WTC11 (cell line): ENCODE data around the gene GGACT. TPM values are rescaled to one million over a fixed set of nuclear protein-coding genes. Genes with fewer than 3 reads are reported as not detected.

Experiments used
- ATAC-seq: fragments of 200-7000 bp; cut with Tn5 transposase; 2 replicates; pipeline ENCODE4 v1.10.0; 2021; ENCODE audit warnings: mild to moderate bottlenecking, moderate library complexity
- CTCF ChIA-PET: fragments of 300-600 bp; sonication (Branson Sonifier 250); formaldehyde crosslinking; loops from one replicate; lab custom pipeline; 2021; ENCODE audit warnings: antibody characterized with exemption; lab: Charles Lee
- POLR2A ChIA-PET: fragments of 350-600 bp; sonication (Branson Sonifier 250); formaldehyde crosslinking; loops from one replicate; lab custom pipeline; 2021; ENCODE audit warnings: antibody characterized with exemption; lab: Charles Lee
- DNase-seq: peaks from one replicate; pipeline ENCODE4 v3.0.0; 2021; ENCODE audit warnings: low spot score
- H3K27ac Mint-ChIP-seq: 2 replicates; pipeline ENCODE4 v1.8.0; 2021; ENCODE audit warnings: mixed read lengths
- H3K27me3 Mint-ChIP-seq: 2 replicates; pipeline ENCODE4 v1.8.0; 2021; ENCODE audit warnings: low read depth, mild to moderate bottlenecking, moderate library complexity, mixed read lengths
- H3K36me3 Mint-ChIP-seq: 2 replicates; pipeline ENCODE4 v1.8.0; 2021; ENCODE audit warnings: mixed read lengths
- H3K4me1 Mint-ChIP-seq: 2 replicates; pipeline ENCODE4 v1.8.0; 2022; ENCODE audit warnings: mixed read lengths
- H3K4me3 Mint-ChIP-seq: 2 replicates; pipeline ENCODE4 v1.8.0; 2021; ENCODE audit warnings: mild to moderate bottlenecking, moderate library complexity, mixed read lengths
- H3K9me3 Mint-ChIP-seq: 2 replicates; pipeline ENCODE4 v1.8.0; 2021; ENCODE audit warnings: mixed read lengths
- ARID4B ChIP-seq: sonication (generic); formaldehyde crosslinking; IDR thresholded peaks from 2 replicates; pipeline ENCODE4 v1.8.0; 2023; ENCODE audit warnings: missing genetic modification reagents, mild to moderate bottlenecking, borderline replicate concordance
- EMX1 ChIP-seq: fragments of 250-450 bp; sonication (Bioruptor Pico); IDR thresholded peaks from 2 replicates; pipeline ENCODE4 v1.8.0; 2021; ENCODE audit warnings: mild to moderate bottlenecking
- GTF2I ChIP-seq: fragments of 250-450 bp; sonication (Bioruptor Pico); conservative IDR thresholded peaks from 2 replicates; pipeline ENCODE4 v1.4.0; 2021; ENCODE audit warnings: mild to moderate bottlenecking
- HMGXB4 ChIP-seq: sonication (generic); formaldehyde crosslinking; IDR thresholded peaks from 2 replicates; pipeline ENCODE4 v1.8.1; 2023; ENCODE audit warnings: mild to moderate bottlenecking, moderate library complexity, missing genetic modification reagents
- KAT7 ChIP-seq: sonication (generic); formaldehyde crosslinking; IDR thresholded peaks from 2 replicates; pipeline ENCODE4 v1.8.1; 2023; ENCODE audit warnings: missing genetic modification reagents, mild to moderate bottlenecking, borderline replicate concordance
- NFYB ChIP-seq: sonication (generic); formaldehyde crosslinking; conservative IDR thresholded peaks from 2 replicates; pipeline ENCODE4 v1.8.0; 2022; ENCODE audit warnings: low read depth, missing genetic modification reagents
- NR2C2 ChIP-seq: sonication (generic); formaldehyde crosslinking; IDR thresholded peaks from 2 replicates; pipeline ENCODE4 v1.8.0; 2022; ENCODE audit warnings: mild to moderate bottlenecking, missing genetic modification reagents
- TEAD4 ChIP-seq: sonication (generic); formaldehyde crosslinking; IDR thresholded peaks from 2 replicates; pipeline ENCODE4 v1.8.0; 2022; ENCODE audit warnings: mild to moderate bottlenecking, missing genetic modification reagents
- ZNF121 ChIP-seq: sonication (generic); formaldehyde crosslinking; IDR thresholded peaks from 2 replicates; pipeline ENCODE4 v1.8.0; 2023; ENCODE audit warnings: missing genetic modification reagents
- total RNA-seq: library from RNA; stranded (reverse); gene quantifications from 3 replicates; pipeline ENCODE4 v1.2.3, GENCODE V29; 2021
- TF ChIP-seq, protein P1 (sequence below): sonication (generic); formaldehyde crosslinking; IDR thresholded peaks from 2 replicates; pipeline ENCODE4 v1.8.1; 2023; ENCODE audit warnings: mild to moderate bottlenecking, missing genetic modification reagents, moderate library complexity
- TF ChIP-seq, protein P2 (sequence below): fragments of 250-450 bp; sonication (Bioruptor Pico); IDR thresholded peaks from 2 replicates; pipeline ENCODE4 v1.9.0; 2021; ENCODE audit warnings: mild to moderate bottlenecking
- TF ChIP-seq, protein P3 (sequence below): fragments of 200-600 bp; IDR thresholded peaks from 2 replicates; pipeline ENCODE4 v1.8.0; 2022; ENCODE audit warnings: antibody characterized with exemption

The GGACT gene
- total RNA-seq, 1 experiment from 2014 or later: 2.4 TPM

- Mint-ChIP-seq H3K27ac (no peak overlapping the region), H3K9me3 (no peaks in the 10 kb centered on the region), H3K36me3 (no peaks in the 10 kb centered on the region), H3K4me3 (no peak overlapping the region), H3K4me1 (no peaks in the 10 kb centered on the region), H3K27me3 (peaks cover 3% of the 10 kb centered on the region; the same call in 1 of the 2 replicates)
- DNase-seq (no peak), ATAC-seq (no peak)
- TF ChIP-seq TEAD4 (CRISPR knock-in tag): no peak
- no peak for TF ChIP-seq ARID4B
- no peak for TF ChIP-seq NR2C2 (CRISPR knock-in tag)
- no peak for TF ChIP-seq NFYB
- TF ChIP-seq ZNF121 (CRISPR knock-in tag): no peak
- CTCF ChIA-PET: no interaction called here
- POLR2A ChIA-PET: no interaction called here
These were observed 7.9 kb upstream of the GGACT start for GRCh38 chr13:100596516-100596915.

DNA sequence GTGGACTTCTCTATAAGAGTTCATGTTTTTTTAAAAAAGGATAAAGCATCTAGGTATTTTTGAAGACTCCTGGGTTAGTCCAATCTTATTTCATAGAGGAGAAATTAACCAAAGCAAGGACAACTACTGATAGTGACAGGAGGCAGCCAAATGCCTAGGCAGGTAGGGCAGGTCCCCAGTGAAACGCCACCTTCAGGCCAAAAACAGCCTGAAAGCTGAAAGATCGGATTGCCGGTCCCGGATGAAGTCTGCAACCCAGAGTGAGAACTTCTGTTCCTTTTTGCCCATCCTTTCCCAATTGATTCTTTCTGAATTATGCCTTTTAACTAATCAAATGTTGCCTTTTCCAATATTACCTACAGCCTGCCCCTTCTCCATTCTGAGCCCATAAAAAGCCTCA is 6.1 kb upstream of the GGACT start:
- ChIA-PET POLR2A (no interaction called here), CTCF (interaction anchor here (0.6 to 2.1 kb wide), 18 partner anchors 8 to 424 kb away, joined by 3 to 18 read pairs (median 3); no protein-coding TSS in a partner anchor)
- H3K4me1 Mint-ChIP-seq: no peaks in the 10 kb centered on the region
- TF ChIP-seq, protein P1, sequence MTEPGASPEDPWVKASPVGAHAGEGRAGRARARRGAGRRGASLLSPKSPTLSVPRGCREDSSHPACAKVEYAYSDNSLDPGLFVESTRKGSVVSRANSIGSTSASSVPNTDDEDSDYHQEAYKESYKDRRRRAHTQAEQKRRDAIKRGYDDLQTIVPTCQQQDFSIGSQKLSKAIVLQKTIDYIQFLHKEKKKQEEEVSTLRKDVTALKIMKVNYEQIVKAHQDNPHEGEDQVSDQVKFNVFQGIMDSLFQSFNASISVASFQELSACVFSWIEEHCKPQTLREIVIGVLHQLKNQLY (CRISPR knock-in tag): no peak
- TF ChIP-seq, protein P2, sequence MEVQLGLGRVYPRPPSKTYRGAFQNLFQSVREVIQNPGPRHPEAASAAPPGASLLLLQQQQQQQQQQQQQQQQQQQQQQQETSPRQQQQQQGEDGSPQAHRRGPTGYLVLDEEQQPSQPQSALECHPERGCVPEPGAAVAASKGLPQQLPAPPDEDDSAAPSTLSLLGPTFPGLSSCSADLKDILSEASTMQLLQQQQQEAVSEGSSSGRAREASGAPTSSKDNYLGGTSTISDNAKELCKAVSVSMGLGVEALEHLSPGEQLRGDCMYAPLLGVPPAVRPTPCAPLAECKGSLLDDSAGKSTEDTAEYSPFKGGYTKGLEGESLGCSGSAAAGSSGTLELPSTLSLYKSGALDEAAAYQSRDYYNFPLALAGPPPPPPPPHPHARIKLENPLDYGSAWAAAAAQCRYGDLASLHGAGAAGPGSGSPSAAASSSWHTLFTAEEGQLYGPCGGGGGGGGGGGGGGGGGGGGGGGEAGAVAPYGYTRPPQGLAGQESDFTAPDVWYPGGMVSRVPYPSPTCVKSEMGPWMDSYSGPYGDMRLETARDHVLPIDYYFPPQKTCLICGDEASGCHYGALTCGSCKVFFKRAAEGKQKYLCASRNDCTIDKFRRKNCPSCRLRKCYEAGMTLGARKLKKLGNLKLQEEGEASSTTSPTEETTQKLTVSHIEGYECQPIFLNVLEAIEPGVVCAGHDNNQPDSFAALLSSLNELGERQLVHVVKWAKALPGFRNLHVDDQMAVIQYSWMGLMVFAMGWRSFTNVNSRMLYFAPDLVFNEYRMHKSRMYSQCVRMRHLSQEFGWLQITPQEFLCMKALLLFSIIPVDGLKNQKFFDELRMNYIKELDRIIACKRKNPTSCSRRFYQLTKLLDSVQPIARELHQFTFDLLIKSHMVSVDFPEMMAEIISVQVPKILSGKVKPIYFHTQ (CRISPR knock-in tag): no peak
- TF ChIP-seq EMX1 (CRISPR knock-in tag) (no peak), GTF2I (CRISPR knock-in tag) (no peak), HMGXB4 (no peak), KAT7 (no peak)
- TF ChIP-seq, protein P3, sequence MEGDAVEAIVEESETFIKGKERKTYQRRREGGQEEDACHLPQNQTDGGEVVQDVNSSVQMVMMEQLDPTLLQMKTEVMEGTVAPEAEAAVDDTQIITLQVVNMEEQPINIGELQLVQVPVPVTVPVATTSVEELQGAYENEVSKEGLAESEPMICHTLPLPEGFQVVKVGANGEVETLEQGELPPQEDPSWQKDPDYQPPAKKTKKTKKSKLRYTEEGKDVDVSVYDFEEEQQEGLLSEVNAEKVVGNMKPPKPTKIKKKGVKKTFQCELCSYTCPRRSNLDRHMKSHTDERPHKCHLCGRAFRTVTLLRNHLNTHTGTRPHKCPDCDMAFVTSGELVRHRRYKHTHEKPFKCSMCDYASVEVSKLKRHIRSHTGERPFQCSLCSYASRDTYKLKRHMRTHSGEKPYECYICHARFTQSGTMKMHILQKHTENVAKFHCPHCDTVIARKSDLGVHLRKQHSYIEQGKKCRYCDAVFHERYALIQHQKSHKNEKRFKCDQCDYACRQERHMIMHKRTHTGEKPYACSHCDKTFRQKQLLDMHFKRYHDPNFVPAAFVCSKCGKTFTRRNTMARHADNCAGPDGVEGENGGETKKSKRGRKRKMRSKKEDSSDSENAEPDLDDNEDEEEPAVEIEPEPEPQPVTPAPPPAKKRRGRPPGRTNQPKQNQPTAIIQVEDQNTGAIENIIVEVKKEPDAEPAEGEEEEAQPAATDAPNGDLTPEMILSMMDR: peak; percentile 35; the same call in 1 of the 2 replicates
- ATAC-seq (peak; percentile 86), DNase-seq (peak; percentile 63)
- no peaks in the 10 kb centered on the region for H3K9me3 Mint-ChIP-seq
- no peaks in the 10 kb centered on the region for H3K36me3 Mint-ChIP-seq
- peaks cover 8% of the 10 kb centered on the region for H3K27me3 Mint-ChIP-seq
- no peak overlapping the region for H3K27ac Mint-ChIP-seq
- H3K4me3 Mint-ChIP-seq: no peak overlapping the region
